Measurements from ENCODE around the gene THAP7.
"Not testable (repeated sequence)": the region's sequence is repeated elsewhere in the genome, so short reads cannot be mapped to it uniquely, and the experiment has no call there.

Gene THAP7

GRCh38 chr22:21012446-21013407 is 10.8 kb upstream of the THAP7 start:
- DNase-seq: no peak

- DNase-seq: no peak
These were observed 8.7 kb upstream of the THAP7 start for GRCh38 chr22:21010426-21011113.

GRCh38 chr22:21009638-21010425 is 7.9 kb upstream of the THAP7 start:
- no peak for DNase-seq

- not testable (repeated sequence) for DNase-seq
These were observed 7.3 kb upstream of the THAP7 start for GRCh38 chr22:21009208-21009607.

- DNase-seq: no peak
These were observed 1.9 kb upstream of the THAP7 start for GRCh38 chr22:21003782-21004181.

GRCh38 chr22:21000987-21001600 is 824 bp downstream of the THAP7 start:
- no peak for DNase-seq

GRCh38 chr22:21000207-21000986 is 1.5 kb downstream of the THAP7 start:
- DNase-seq: no peak

- DNase-seq: no peak
These were observed 2.3 kb downstream of the THAP7 start for GRCh38 chr22:20999350-21000206.

- DNase-seq: no peak
These were observed 3.2 kb downstream of the THAP7 start for GRCh38 chr22:20998411-20999336.

- DNase-seq: no peak
These were observed 4.2 kb downstream of the THAP7 start for GRCh38 chr22:20997536-20998257.

GRCh38 chr22:20996598-20997535 is 5.1 kb downstream of the THAP7 start:
- no peak for DNase-seq

- DNase-seq: no peak
These were observed 5.9 kb downstream of the THAP7 start for GRCh38 chr22:20996031-20996410.

GRCh38 chr22:20995329-20996030 is 6.4 kb downstream of the THAP7 start:
- DNase-seq: no peak

- no peak for DNase-seq
These were observed 7.0 kb downstream of the THAP7 start for GRCh38 chr22:20994902-20995241.

- no peak for DNase-seq
These were observed 7.6 kb downstream of the THAP7 start for GRCh38 chr22:20994128-20994901.

- DNase-seq: no peak
These were observed 8.4 kb downstream of the THAP7 start for GRCh38 chr22:20993304-20994127.

All from 8988T (cell line).